Measurements from ENCODE around the gene CAV3.

The CAV3 gene

GRCh38 chr3:8765528-8765927 is 31.9 kb downstream of the CAV3 start:
- Histone ChIP-seq H3K27me3 (ENCODE audit: insufficient read depth, low read depth, severe bottlenecking) (no peaks in the 10 kb centered on the region), H3K27ac (no peak overlapping the region), H3K36me3 (no peaks in the 10 kb centered on the region), H3K9me3 (ENCODE audit: severe bottlenecking) (no peaks in the 10 kb centered on the region), H3K4me3 (ENCODE audit: low read depth, low read length) (no peak overlapping the region)
- TF ChIP-seq, protein P1, sequence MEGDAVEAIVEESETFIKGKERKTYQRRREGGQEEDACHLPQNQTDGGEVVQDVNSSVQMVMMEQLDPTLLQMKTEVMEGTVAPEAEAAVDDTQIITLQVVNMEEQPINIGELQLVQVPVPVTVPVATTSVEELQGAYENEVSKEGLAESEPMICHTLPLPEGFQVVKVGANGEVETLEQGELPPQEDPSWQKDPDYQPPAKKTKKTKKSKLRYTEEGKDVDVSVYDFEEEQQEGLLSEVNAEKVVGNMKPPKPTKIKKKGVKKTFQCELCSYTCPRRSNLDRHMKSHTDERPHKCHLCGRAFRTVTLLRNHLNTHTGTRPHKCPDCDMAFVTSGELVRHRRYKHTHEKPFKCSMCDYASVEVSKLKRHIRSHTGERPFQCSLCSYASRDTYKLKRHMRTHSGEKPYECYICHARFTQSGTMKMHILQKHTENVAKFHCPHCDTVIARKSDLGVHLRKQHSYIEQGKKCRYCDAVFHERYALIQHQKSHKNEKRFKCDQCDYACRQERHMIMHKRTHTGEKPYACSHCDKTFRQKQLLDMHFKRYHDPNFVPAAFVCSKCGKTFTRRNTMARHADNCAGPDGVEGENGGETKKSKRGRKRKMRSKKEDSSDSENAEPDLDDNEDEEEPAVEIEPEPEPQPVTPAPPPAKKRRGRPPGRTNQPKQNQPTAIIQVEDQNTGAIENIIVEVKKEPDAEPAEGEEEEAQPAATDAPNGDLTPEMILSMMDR (IDR thresholded peaks at IDR 0.05; ENCODE audit: low read depth, low read length): no peak
- no peak for DNase-seq

DNA sequence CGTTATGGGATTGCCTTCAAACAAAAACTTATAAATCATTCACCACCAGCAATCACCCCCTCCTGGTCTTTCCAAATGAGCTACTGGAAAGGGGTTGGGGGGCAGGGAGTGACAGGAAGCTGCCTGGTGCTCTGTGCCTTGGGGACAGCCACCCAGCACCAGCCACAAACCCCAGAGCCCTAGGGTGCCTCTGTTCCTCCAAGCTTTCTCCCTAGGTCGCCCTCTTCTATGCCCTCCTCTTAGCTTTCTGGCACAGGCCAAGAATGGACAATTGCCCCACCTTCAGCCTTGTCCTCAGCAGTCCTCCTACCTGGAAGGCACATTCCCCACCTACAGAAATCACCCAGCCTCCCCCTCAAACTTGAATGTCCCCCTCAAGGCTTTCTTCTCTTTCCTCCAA is 32.5 kb downstream of the CAV3 start:
- H3K27me3 ChIP-seq (ENCODE audit: insufficient read depth, low read depth, severe bottlenecking): no peaks in the 10 kb centered on the region
- no peak overlapping the region for H3K4me3 ChIP-seq (ENCODE audit: low read depth, low read length)
- no peaks in the 10 kb centered on the region for H3K36me3 ChIP-seq
- DNase-seq: no peak
- H3K9me3 ChIP-seq (ENCODE audit: severe bottlenecking): no peaks in the 10 kb centered on the region
- TF ChIP-seq, protein P1 (IDR thresholded peaks at IDR 0.05; ENCODE audit: low read depth, low read length): no peak
- no peak overlapping the region for H3K27ac ChIP-seq

- Histone ChIP-seq H3K36me3 (no peaks in the 10 kb centered on the region), H3K4me3 (ENCODE audit: low read depth, low read length) (no peak overlapping the region), H3K27me3 (ENCODE audit: insufficient read depth, low read depth, severe bottlenecking) (no peaks in the 10 kb centered on the region), H3K9me3 (ENCODE audit: severe bottlenecking) (no peaks in the 10 kb centered on the region), H3K27ac (no peak overlapping the region)
- TF ChIP-seq, protein P1 (IDR thresholded peaks at IDR 0.05; ENCODE audit: low read depth, low read length): no peak
- DNase-seq: no peak
These were observed 33.7 kb downstream of the CAV3 start for GRCh38 chr3:8767256-8767666.

- H3K27me3 ChIP-seq (ENCODE audit: insufficient read depth, low read depth, severe bottlenecking): no peaks in the 10 kb centered on the region
- no peak overlapping the region for H3K27ac ChIP-seq
- H3K36me3 ChIP-seq: no peaks in the 10 kb centered on the region
- H3K9me3 ChIP-seq (ENCODE audit: severe bottlenecking): no peaks in the 10 kb centered on the region
- no peak for DNase-seq
- TF ChIP-seq, protein P1 (IDR thresholded peaks at IDR 0.05; ENCODE audit: low read depth, low read length): no peak
- H3K4me3 ChIP-seq (ENCODE audit: low read depth, low read length): no peak overlapping the region
These were observed 34.2 kb downstream of the CAV3 start for GRCh38 chr3:8767667-8768363.

DNA sequence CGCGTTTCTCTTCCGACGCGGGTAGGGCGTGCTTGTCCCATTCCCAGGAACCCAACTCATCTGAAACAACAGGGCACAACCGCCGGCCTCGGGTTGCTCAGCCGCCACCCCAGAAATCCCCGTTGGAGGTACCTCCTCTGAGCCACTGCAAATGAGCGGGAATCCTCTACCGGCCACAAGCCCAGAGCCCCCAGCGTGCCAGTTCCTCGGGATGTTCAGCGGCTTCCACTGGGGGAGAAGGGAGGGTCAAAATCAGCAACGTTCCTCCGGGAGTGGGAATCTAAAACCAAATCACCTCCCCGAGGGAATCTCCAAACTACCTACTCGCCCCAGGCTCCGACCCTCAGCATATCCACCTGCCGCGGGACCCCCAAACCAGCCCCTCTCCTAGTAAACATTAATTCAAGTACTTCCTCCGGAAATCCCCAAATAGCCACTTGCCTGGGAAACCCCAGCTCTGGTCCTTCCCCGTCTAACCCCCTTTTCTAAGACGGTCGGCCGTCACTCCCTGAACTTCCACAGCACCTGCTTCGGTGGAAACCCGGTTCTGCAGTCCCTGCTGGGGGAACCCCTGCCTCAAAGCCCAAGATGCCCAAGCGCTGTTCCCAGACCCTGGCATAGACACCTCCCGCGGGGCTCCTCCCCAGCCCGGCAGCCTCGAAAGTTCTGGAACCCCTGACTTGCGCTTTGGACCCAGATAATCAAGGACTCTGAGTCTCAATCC is 34.9 kb downstream of the CAV3 start:
- Histone ChIP-seq H3K27ac (no peak overlapping the region), H3K27me3 (ENCODE audit: insufficient read depth, low read depth, severe bottlenecking) (no peaks in the 10 kb centered on the region), H3K4me3 (ENCODE audit: low read depth, low read length) (no peak overlapping the region), H3K9me3 (ENCODE audit: severe bottlenecking) (no peaks in the 10 kb centered on the region), H3K36me3 (no peaks in the 10 kb centered on the region)
- DNase-seq: no peak
- TF ChIP-seq, protein P1 (IDR thresholded peaks at IDR 0.05; ENCODE audit: low read depth, low read length): no peak

All from WERI-Rb-1 (cell line).